ENCODE data around the gene FTHL17.

DNA sequence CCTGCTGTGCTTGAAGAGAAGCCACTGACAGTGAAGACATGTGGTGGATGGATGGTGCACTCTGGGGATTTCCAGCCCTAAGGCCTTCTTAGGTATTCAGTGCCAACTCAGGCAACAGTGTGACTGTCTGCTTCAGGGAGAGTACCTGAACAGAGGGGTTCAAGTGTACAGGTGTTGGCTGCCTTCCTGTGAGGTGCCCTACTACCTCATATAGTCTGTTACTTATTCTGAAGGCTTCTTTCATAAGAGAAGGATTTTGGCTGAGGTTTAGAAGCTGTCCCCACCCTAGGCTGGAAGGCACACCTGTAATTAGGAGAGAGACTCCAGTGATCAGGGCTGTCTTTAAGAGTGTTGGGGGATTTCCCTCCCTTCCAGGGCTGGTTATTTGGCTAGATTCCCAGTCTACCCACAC lies 1.8 kb downstream of the FTHL17 start:
- TF ChIP-seq POLR2A (IDR thresholded peaks at IDR 0.05; ENCODE audit: low read length), result no peak
- TF ChIP-seq GATA1 (IDR thresholded peaks at IDR 0.05; ENCODE audit: low read depth, low read length), result no peak
